K562 (cell line): Measurements from ENCODE around the gene TSSK6. TPM values are rescaled to one million over a fixed set of nuclear protein-coding genes. Genes with fewer than 3 reads are reported as not detected.

Experiments used
- ATAC-seq: fragments of 200-7000 bp; cut with Tn5 transposase; 3 replicates; pipeline ENCODE4 v1.9.1; 2020; ENCODE audit warnings: moderate library complexity
- BruUV-seq: library from RNA; stranded (reverse); fragments of 400-500 nt; replicated peaks from 2 replicates; lab custom pipeline; 2021; lab: Mats Ljungman, UMichigan
- CTCF ChIA-PET: fragments of 300-600 bp; formaldehyde crosslinking; extraction: SDS; loops from one replicate; lab custom pipeline; 2021; ENCODE audit warnings: low intra/inter-chr PET ratio; lab: Yijun Ruan, JAX
- POLR2A ChIA-PET: fragments of 300-600, 350-650 bp; sonication (Branson Sonifier 250); formaldehyde crosslinking; extraction: SDS; loops from one replicate; lab custom pipeline; 2021; ENCODE audit warnings: antibody characterized with exemption, inconsistent platforms; lab: Yijun Ruan, JAX
- DNase-seq, 4 experiments: peaks; one replicate each; pipeline versions ENCODE4 v3.0.0 to v3.0.0-alpha.2; 2011 to 2018; ENCODE audit warnings: low spot score in 3 of 4, mixed read lengths in 3 of 4; ENCODE audit errors: extremely low read depth in 1 of 4
- FAIRE-seq: peaks from 2 replicates; lab custom pipeline; 2011; peaks lifted over from hg19 to GRCh38; lab: Jason Lieb, UNC
- H2AFZ ChIP-seq: 2 replicates; pipeline ENCODE4 v1.6.0; 2011; ENCODE audit warnings: low read depth, low read length, control low read depth, inconsistent platforms
- H3K27ac ChIP-seq: fragments of 200-600 bp; 3 replicates; pipeline ENCODE4 v1.8.0; 2011; ENCODE audit warnings: low read depth, mild to moderate bottlenecking, control low read depth, inconsistent platforms, low read length, moderate library complexity, mixed read lengths; ENCODE audit errors: extremely low read depth
- H3K27me3 ChIP-seq, 2 experiments: fragments of 300-600 bp in 1 of 2; 2 replicates in 1 of 2; 3 replicates in 1 of 2; pipeline versions ENCODE4 v1.6.0 to v1.8.0; 2011; ENCODE audit warnings: inconsistent platforms in 2 of 2, low read length in 2 of 2, mild to moderate bottlenecking in 1 of 2, mixed read lengths in 1 of 2, moderate library complexity in 1 of 2; ENCODE audit not compliant: control insufficient read depth in 2 of 2, insufficient read depth in 2 of 2
- H3K36me3 ChIP-seq: fragments of 300-600 bp; 3 replicates; pipeline ENCODE4 v1.8.0; 2011; ENCODE audit warnings: mild to moderate bottlenecking, low read length, inconsistent platforms; ENCODE audit not compliant: control insufficient read depth, insufficient read depth
- H3K4me1 ChIP-seq, 2 experiments: fragments of 200-600 bp in 1 of 2; replicated peaks in 1 of 2; 2 replicates in 1 of 2; 3 replicates in 1 of 2; pipeline versions ENCODE4 v1.5.1 to v1.8.0; 2011; ENCODE audit warnings: inconsistent platforms in 2 of 2, low read length in 2 of 2, mild to moderate bottlenecking in 1 of 2, mixed read lengths in 1 of 2, moderate library complexity in 1 of 2; ENCODE audit not compliant: control insufficient read depth in 2 of 2, insufficient read depth in 2 of 2
- H3K4me2 ChIP-seq: 2 replicates; pipeline ENCODE4 v1.6.1; 2011; ENCODE audit warnings: low read length, control low read depth, inconsistent platforms, mixed read lengths; ENCODE audit not compliant: insufficient read depth
- H3K4me3 ChIP-seq: fragments of 200-600 bp; sonication (generic), shearing (Covaris generic); 2 replicates; pipeline ENCODE4 v1.5.1; 2016; ENCODE audit warnings: control low read depth, inconsistent platforms
- H3K79me2 ChIP-seq: fragments of 200-600 bp; 3 replicates; pipeline ENCODE4 v1.8.0; 2011; ENCODE audit warnings: low read length, inconsistent platforms; ENCODE audit not compliant: control insufficient read depth, insufficient read depth
- H3K9ac ChIP-seq, 2 experiments: 2 replicates each; pipeline versions ENCODE4 v1.6.0 to v1.6.1; 2011; ENCODE audit warnings: low read depth in 2 of 2, low read length in 2 of 2, control low read depth in 1 of 2, inconsistent platforms in 1 of 2, mild to moderate bottlenecking in 1 of 2, mixed read lengths in 1 of 2; ENCODE audit not compliant: insufficient read depth in 1 of 2
- H3K9me1 ChIP-seq: one replicate; pipeline ENCODE4 v1.6.0; 2011; ENCODE audit warnings: inconsistent platforms, mild to moderate bottlenecking, low read length, moderate library complexity; ENCODE audit not compliant: control insufficient read depth, insufficient read depth
- H3K9me3 ChIP-seq: replicated peaks from 2 replicates; pipeline ENCODE4 v1.5.1; 2011; ENCODE audit warnings: low read depth, low read length, inconsistent platforms; ENCODE audit not compliant: control insufficient read depth, insufficient read depth
- H4K20me1 ChIP-seq: replicated peaks from 2 replicates; pipeline ENCODE4 v1.6.1; 2011; ENCODE audit warnings: low read length, inconsistent platforms, mixed read lengths; ENCODE audit not compliant: control insufficient read depth, insufficient read depth
- C11orf30 ChIP-seq: fragments of 450-650 bp; IDR thresholded peaks from 2 replicates; pipeline ENCODE4 v1.6.1; 2016; ENCODE audit warnings: low read depth, mild to moderate bottlenecking
- HDAC3 ChIP-seq: fragments of 450-650 bp; IDR thresholded peaks from 2 replicates; pipeline ENCODE4 v1.6.1; 2018; ENCODE audit warnings: borderline replicate concordance, mild to moderate bottlenecking, moderate library complexity; ENCODE audit not compliant: partially characterized antibody
- KDM2B ChIP-seq: fragments of 250-450 bp; sonication (Bioruptor Pico); IDR thresholded peaks from 2 replicates; pipeline ENCODE4 v1.8.0; 2021; ENCODE audit warnings: mild to moderate bottlenecking, moderate library complexity
- MECOM ChIP-seq: fragments of 250-450 bp; sonication (Bioruptor Pico); IDR thresholded peaks from 2 replicates; pipeline ENCODE4 v1.8.0; 2022; ENCODE audit warnings: inconsistent platforms
- NFE2 ChIP-seq: IDR thresholded peaks from 2 replicates; pipeline ENCODE4 v1.6.1; 2014; ENCODE audit warnings: antibody characterized with exemption, low read depth
- ZBTB40 ChIP-seq, 2 experiments: fragments of 450-650 bp in 1 of 2; sonication (generic) in 1 of 2; formaldehyde crosslinking in 1 of 2; IDR thresholded peaks; 2 replicates each; pipeline versions ENCODE4 v1.7.1 to v1.9.0; 2016 to 2022; ENCODE audit warnings: inconsistent platforms in 1 of 2, mild to moderate bottlenecking in 1 of 2, missing genetic modification reagents in 1 of 2
- ZNF316 ChIP-seq: fragments of 450-650 bp; IDR thresholded peaks from 2 replicates; pipeline ENCODE4 v1.6.1; 2016
- WGBS: fragments of 100-300 bp; shearing (Covaris generic); methylation state at CpG from one replicate; pipeline ENCODE4 v1.1.6; 2016; ENCODE audit warnings: low coverage, mixed read lengths; ENCODE audit not compliant: insufficient coverage; ENCODE audit errors: missing lambda C conversion rate; 5-methylcytosine and 5-hydroxymethylcytosine counted together
- in situ Hi-C: fragments of 300-500 bp; cut with MboI; formaldehyde crosslinking; loops from 4 replicates; pipeline ENCODE4 v1.15.0; 2018; ENCODE audit warnings: inconsistent platforms, mixed read lengths
- intact Hi-C: fragments of 100-400 bp; cut with micrococcal nuclease; formaldehyde crosslinking; loops from 2 replicates; pipeline ENCODE4 v1.14.2; 2022
- polyA plus RNA-seq, 8 experiments: library from polyadenylated mRNA; depleted of rRNA in 4 of 8; stranded (reverse) in 5 of 8; unstranded in 3 of 8; fragments of >200 nt; fragmentation: Nextera tagmentation in 2 of 8; fragmentation: Illumina TruSeq in 1 of 8; extraction: Ambion mirVana in 2 of 8; extraction: Trizol in 1 of 8; gene quantifications; 2 replicates each; pipeline versions ENCODE4 v1.2.1 to v1.2.3, GENCODE V29; 2011 to 2014; ENCODE audit warnings: inconsistent platforms in 1 of 8, missing spikeins in 1 of 8
- total RNA-seq, 7 experiments: library from RNA; depleted of rRNA in 6 of 7; stranded (reverse); fragments of >200 nt in 6 of 7; fragmentation: Illumina TruSeq in 2 of 7; extraction: Trizol in 2 of 7; gene quantifications; 2 replicates each; pipeline versions ENCODE4 v1.2.1 to v1.2.3, GENCODE V29; 2011 to 2021; ENCODE audit warnings: low replicate concordance in 1 of 7

TSSK6 gene
- total and polyA plus RNA-seq, 9 of the 15 experiments (the other 6 are each of a cell fraction or from before 2014, with no cell fraction given), result 0.21 to 2.6 (median 1.5) TPM; not detected in 3

- intact Hi-C loops (no loop called here), in situ Hi-C loops (loop anchor here (25.0 kb wide), 1 partner anchor 95 kb away; the partner anchor contains the start of genes GMIP and LPAR2)
- Histone ChIP-seq H3K9ac (peak overlapping the region in 1 of 2 experiments; percentile 20; a peak in 2 of 4 replicates), H3K4me1 (peaks cover 2 to 73% of the 10 kb centered on the region in 2 experiments; a peak in 2 of 5 replicates), H2AFZ (no peak overlapping the region), H3K36me3 (no peaks in the 10 kb centered on the region), H3K79me2 (no peaks in the 10 kb centered on the region), H3K4me2 (no peak overlapping the region), H3K27me3 (peaks cover 3 to 16% of the 10 kb centered on the region in 2 experiments; a peak in 3 of 5 replicates), H4K20me1 (no peaks in the 10 kb centered on the region), H3K4me3 (no peak overlapping the region), H3K27ac (no peak overlapping the region), H3K9me1 (no peaks in the 10 kb centered on the region), H3K9me3 (no peaks in the 10 kb centered on the region; the same call in 1 of the 2 replicates)
- TF ChIP-seq MECOM, result no peak
- TF ChIP-seq KDM2B (CRISPR knock-in tag), result no peak
- no peak for TF ChIP-seq ZBTB40 (IDR thresholded peaks at IDR 0.05)
- TF ChIP-seq ZBTB40 (CRISPR knock-in tag; IDR thresholded peaks at IDR 0.05), result no peak
- peak; percentile 64 for TF ChIP-seq NFE2
- TF ChIP-seq C11orf30, result peak; percentile 54
- no peak for TF ChIP-seq HDAC3
- TF ChIP-seq ZNF316, result peak; percentile 22; the same call in 1 of the 2 replicates
- BruUV-seq, result no TSS peak
- FAIRE-seq (no peak), DNase-seq (no peak), ATAC-seq (no peak)
- 38% methylated on average over 12 of the region's 12 CpGs for WGBS
- ChIA-PET POLR2A (no interaction called here), CTCF (no interaction called here)
These were observed 27.2 kb upstream of the TSSK6 start for GRCh38 chr19:19542507-19542906.
